HG03039 (cell line): ENCODE measurements around the gene SMYD1.

Experiments
- ATAC-seq: cut with Tn5 transposase; IDR thresholded peaks from one replicate; pipeline ENCODE4 v1.9.1; 2021; ENCODE audit warnings: mild to moderate bottlenecking, moderate library complexity; ENCODE audit not compliant: unreplicated experiment

SMYD1 gene

GRCh38 chr2:88055371-88056128, 12.1 kb upstream of the SMYD1 start, which contains the start of gene KRCC1:
Gene KRCC1 (minus strand): TSS chr2:88055783. CDS start chr2:88028563, 27,220 bp downstream.
- peak; percentile 95 for ATAC-seq

DNA sequence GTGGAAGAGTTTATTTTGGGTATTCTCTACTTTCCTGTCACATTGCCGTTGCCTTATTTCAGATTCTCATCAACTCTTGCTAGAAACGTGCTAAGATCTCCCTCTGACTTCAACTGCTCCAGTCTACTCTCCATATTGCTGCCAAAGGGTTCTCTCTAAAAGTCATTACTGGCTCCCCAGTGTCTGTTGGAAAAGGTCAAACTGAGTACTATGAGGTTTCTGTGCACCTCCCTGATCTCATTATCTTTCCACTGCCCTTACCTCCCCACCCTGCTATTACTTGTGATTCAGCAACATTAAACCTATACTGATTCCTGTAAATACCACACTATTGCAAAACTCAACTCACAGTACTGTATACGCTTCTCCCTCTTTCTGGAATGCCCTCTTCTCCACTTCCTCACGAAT, 10.2 kb upstream of the SMYD1 start:
- ATAC-seq = no peak

- ATAC-seq = no peak
Observed at GRCh38 chr2:88058191-88058590, 9.4 kb upstream of the SMYD1 start.

DNA sequence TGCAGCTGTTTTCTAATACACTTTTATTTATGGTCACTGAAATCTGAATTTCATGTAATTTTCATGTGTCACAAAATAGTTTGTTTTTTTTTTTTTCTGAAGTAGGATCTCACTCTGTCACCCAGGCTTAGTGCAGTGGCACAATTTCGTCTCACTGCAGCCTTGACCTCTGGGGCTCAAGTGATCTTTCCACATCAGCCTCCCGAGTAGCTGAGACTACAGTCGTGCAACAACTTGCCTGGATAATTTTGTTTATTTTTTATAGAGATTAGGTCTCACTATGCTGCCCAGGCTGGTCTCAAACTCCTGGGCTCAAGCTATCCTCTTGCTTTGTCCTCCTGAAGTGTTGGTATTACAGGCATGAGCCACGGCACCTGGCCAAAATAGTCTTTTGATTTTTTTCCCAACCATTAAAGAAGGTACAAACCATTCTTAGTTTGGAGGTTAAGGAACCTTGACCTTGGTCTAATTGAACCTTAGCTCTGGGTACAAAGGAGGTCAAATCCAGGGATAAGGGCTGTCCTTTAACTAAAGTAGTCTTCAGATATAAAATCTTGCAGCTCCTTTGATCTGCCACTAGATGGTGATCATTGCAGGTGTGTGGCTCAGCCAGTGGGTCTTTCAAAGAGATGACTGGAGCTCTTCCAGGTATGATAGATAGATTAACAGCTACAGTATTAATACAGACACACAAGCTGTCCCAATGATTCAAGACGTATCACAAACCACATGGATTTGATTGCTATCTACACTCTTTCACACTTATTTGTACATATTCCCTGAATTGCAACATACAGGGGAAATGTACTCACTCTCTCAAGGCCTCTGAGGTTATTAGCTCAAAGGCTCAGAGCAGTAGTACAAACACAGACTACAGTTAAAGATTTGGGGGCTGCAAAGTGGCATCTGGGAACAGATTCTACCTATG, 7.4 kb upstream of the SMYD1 start:
- ATAC-seq = no peak

- no peak for ATAC-seq
Observed at GRCh38 chr2:88060907-88061275, 6.7 kb upstream of the SMYD1 start.

DNA sequence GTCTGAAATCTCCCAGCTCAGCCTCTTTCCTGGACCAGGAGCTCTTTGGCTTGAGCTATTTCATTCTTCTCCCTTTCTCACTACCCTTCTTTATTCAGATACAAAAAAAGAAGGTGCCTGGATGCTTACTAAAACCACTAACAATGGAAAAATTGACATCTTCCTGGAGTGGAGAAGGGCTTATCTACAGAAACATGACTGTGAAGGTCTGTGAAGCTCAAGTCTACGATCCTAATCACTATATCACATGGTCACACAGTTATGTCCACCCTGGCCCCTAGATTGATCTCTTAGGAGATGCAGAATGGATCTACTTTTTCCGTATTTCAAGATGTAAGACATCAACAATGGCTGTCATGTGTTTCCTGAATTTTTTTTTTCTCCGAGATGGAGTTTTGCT, 6.3 kb upstream of the SMYD1 start:
- no peak for ATAC-seq

DNA sequence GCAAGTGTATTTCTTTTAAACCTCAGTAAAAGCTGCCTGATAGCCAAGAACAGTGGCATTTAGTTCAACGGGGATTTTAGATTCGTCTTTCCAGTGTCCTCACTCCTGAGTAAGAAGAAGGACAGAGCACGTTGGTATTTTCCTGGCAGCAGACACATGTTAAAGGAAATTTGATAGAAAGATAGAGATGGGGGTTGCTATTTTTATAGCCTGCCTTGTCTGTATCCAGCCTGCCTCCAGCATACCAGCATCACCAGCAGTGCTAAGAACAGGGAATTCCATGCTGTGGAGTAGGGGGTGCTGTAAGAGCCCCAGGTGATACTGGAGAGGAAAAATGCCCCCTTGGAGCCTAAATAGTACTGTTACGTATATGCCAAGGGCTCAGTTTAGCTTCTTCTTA, 1.1 kb upstream of the SMYD1 start:
- ATAC-seq = no peak

DNA sequence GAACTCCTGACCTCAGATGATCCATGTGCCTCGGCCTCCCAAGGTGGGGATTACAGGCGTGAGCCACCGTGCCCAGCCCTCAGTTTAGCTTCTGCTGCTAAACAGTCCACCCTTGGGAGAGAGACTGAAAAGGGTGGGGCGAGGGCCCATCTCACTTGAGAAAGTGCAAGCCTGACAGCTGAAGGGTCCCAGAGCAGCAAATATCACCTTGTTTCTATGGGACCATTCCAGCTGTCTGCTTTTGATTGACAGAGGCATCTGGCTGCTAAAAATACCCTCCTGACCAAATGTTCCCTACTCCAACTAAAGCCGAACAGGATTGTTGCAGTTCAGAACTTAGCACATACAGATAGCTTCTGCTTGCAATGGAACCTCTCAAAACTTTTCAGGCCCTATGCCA, 436 bp upstream of the SMYD1 start:
- ATAC-seq = no peak

- ATAC-seq = no peak
Observed at GRCh38 chr2:88068044-88068443, 419 bp downstream of the SMYD1 start.

- no peak for ATAC-seq
Observed at GRCh38 chr2:88069117-88069516, 1.5 kb downstream of the SMYD1 start.

GRCh38 chr2:88070055-88070454, 2.4 kb downstream of the SMYD1 start:
- ATAC-seq = no peak

- no peak for ATAC-seq
Observed at GRCh38 chr2:88071365-88071764, 3.7 kb downstream of the SMYD1 start.

DNA sequence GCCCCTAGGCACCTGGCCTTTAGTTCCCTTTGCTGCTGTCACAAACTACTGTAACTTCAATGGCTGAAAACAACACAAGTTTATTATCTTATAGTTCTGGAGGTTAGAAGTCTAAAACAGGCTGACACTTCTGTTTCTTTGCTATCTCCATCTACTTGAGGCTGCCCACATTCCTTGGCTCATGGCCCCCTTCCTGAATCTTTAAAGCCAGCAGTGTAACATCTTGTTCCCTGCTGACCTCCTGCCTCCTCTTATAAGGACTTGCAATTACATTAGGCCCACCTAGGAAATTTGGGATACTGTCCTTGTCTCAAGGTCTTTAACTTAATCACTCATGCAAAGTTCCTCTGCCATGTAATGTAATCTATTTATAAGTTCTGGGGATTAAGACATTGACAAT, 6.5 kb downstream of the SMYD1 start:
- ATAC-seq = no peak

GRCh38 chr2:88074854-88075292, 7.2 kb downstream of the SMYD1 start:
- no peak for ATAC-seq

GRCh38 chr2:88077080-88077479, 9.5 kb downstream of the SMYD1 start:
- no peak for ATAC-seq

- ATAC-seq = no peak
Observed at GRCh38 chr2:88078643-88079172, 11.1 kb downstream of the SMYD1 start.

- no peak for ATAC-seq
Observed at GRCh38 chr2:88080545-88080944, 12.9 kb downstream of the SMYD1 start.

- no peak for ATAC-seq
Observed at GRCh38 chr2:88081924-88082608, 14.4 kb downstream of the SMYD1 start.

DNA sequence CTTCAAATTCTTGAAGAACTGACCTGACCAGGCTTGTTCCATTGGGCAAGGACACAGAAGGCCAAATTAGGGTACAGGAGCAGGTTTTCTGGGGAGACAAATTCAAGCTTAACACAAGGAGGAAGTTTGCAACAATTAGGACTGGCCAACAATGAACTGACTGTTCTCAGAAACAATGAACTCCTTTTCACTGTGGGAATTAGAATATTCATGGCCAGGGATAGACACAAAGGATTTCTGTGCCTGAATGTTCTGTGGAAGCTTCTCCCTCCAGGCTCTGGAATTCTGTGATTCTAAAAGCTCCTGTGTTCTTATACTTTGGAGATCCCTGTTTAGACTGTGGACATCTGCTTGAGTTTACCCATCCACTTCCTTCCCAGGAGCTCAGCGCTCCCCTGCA, 15.2 kb downstream of the SMYD1 start:
- no peak for ATAC-seq

DNA sequence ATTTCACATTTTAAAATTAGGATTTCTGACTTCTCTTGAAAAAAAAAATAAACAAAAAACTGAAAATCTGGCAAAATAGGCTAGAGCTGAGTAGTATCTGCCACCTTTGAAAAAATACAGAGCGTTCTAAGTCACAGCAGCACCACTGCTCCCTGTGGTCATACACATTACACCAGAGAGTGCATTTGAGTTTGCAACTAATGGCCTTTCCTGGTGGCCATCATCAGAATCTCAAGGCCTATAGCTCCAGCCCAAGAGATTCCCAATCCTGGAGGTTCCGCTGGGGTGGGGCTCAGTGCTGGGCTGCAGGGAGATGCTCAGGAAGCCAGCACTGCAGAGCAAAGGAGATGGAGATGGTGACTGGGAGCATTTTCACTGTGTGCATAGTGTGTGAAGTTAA, 17.5 kb downstream of the SMYD1 start:
- ATAC-seq = no peak

- ATAC-seq = no peak
Observed at GRCh38 chr2:88085602-88086001, 18.0 kb downstream of the SMYD1 start.
